GM19099 (cell line): ENCODE results near the gene MAPT.

Experiments used
- POLR2A ChIP-seq: IDR thresholded peaks from 3 replicates; pipeline ENCODE4 v1.6.1; 2011; ENCODE audit warnings: low read depth; ENCODE audit not compliant: insufficient read length; ENCODE audit errors: extremely low read depth

MAPT gene

DNA sequence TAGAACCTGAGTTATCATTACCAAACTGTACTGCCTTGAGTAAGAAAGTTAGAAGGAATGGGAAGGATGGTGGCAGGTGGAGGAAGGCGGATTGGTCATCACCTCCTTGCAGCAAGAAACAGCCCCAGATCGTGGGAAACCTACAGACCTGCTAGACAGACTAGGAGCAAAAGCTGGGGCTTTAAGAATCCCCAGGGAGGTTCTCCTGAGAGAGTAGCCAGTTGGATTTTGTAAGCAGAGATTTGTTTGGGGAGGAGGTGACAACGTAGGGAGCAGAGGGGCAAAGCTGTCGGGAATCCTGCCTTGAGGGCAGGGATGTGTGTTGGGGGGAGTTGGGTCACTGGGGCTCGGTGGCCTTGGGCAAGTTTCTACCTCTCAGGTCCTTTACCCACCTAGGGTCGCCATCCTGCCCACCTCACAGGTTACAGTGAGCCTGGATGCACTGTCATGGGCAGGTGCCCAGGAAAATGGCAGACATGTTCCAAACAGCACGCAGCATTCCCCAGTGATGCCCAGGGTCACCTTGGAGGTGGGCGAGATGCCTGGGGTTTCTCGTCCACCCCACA lies 55.5 kb downstream of the MAPT start:
- no peak for TF ChIP-seq POLR2A

DNA sequence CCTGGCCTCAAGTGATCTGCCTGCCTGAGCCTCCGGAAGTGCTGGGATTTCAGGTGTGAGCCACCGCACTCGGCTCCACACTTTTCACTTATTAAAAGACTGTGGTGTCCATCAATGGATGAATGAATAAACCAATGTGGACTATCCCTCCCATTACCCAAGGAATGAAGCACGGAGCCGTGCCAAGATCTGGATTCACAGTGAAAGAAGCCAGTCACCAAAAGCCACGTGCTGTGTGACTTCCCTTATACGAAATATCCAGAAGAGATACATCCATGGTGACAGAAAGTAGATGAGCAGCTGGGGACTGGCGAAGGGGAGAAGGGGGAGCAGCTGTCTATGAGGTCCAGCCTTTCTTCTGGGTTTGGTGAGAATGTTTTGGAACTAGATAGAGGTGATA lies 56.5 kb downstream of the MAPT start:
- no peak for TF ChIP-seq POLR2A

DNA sequence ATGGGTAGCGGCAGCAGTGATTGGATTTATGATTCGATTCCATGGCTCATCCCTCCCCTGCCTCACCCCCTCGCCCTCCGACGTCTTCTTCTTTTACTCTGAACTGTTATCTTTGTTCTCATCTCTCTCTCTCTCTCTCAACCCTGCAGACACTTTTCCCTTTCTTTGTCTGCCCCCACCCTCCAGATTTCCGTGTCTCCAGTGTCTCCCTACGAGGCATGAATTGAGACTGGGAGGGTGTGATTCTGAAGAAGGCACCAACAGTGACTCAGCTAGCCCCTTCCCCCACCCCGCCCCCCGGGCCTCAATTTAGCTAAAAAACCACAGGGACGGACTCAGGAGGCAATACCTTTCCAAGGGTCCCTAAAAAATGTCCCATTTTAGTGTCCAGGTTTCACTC lies 57.0 kb downstream of the MAPT start:
- TF ChIP-seq POLR2A = no peak

DNA sequence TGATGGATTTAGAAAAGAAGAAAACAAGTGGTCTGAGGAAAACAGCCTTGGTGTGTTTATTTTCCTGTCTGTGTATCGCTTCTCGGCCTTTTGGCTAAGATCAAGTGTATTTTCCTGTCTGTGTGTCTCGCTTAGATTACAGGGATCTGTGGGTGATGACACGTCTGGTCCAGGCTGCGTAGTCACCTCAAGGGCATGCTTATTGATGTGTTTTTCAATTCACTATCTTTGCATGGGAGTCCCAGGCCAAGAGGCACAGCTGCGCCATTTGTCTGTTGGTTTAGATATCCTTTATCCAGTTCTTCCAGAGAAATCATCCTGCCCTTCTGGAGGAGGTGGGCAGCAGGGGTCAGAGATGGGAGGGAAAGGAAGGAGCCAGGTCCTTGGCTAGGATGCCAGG lies 57.6 kb downstream of the MAPT start:
- no peak for TF ChIP-seq POLR2A

DNA sequence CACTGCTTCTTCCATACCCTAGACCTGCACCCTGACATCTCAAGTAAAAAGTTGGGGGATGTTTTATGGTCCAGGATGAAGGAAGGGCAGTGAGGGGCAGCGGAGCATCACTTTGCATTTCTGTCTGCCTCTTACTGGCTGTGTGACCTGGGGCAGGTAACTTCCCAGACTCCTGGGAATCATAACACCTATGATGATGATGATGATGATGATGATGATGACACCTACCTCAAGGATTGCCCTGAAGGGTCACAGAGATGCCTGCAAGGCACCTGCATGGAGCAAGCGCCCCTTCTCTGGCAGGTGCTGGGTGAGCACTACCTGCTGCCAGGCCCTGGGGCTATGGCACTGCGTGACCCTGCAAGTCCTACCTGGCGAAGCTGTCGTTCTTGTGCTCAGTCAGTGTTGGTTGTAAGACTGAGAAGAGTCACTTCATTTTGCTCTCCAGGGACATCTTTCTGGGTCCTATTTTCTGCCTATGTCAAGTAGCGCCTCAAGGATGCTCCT lies 58.5 kb downstream of the MAPT start:
- no peak for TF ChIP-seq POLR2A

DNA sequence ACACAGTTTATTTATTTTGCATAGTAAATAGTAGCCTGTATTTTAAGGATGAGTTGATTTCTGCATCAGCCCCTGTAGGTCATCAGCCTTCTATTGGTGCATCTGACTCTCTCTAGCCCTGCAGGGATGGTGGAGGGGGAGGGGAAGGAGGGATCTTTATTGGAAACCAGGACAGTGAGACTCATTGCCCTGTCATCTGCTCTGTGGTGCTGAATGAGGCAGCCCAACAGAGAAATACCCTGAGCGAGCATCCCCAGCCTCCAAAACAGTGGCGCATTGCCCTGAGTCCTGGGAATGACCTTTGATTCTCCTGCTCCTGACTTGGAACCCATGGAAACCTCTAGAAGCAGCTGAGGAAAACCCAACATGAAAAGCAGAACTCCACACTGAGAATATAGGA lies 59.2 kb downstream of the MAPT start:
- no peak for TF ChIP-seq POLR2A

DNA sequence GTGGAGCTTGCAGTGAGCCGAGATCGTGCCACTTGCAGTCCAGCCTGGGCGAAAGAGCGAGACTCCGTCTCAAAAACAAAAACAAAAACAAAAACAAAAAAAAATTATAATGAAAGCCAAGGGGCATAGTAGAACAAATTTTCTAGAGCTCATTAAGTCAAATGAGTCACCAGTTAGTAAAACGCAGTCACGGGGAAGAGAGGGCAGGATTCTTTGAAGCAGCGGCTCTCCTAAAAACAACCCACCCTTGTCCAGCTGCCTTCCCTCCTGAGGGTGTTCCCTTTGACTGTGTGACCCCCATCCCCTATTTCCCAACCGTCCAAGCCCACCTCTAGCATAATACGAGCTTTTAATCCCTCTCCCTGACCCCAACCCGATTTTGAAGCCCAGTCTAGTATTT lies 60.6 kb downstream of the MAPT start:
- no peak for TF ChIP-seq POLR2A

DNA sequence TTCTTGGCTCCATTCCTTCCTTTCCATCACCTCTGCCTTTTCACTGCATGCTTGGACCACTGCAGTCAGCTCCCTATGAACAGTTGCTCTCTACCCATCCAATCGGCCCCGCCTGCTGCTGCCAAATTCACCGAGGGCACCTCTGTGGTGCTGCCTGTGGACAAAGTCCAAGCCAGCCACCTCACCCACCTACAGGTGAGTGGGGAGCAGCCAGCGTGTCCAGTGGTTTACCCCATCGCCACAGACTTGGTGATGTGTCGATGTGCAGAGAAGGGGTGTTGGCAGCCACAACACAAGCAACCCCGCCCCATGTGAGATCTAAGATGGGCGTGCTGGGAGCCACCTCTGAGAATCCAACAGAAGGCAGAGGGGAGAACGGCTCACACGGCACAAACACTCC lies 61.0 kb downstream of the MAPT start:
- TF ChIP-seq POLR2A = no peak

DNA sequence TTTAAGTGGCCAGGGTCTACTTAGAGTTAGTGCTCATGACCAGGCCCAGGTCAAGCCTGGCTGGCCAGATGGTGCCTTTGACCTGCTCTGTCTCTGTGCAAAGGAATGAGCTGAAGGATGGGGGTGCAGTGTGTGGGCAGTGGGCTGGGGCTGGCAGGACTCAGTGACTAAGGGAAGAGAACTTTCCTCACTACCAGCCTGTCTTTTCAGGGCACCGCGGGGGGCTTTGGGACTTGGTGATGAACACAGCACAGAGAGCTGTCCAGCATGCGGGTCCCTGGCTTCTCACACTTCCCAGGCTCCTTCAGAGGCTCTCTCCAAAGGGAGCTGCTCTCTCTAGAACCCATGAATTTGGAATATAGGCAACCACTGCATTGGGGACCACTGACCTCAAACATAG lies 61.7 kb downstream of the MAPT start:
- no peak for TF ChIP-seq POLR2A

DNA sequence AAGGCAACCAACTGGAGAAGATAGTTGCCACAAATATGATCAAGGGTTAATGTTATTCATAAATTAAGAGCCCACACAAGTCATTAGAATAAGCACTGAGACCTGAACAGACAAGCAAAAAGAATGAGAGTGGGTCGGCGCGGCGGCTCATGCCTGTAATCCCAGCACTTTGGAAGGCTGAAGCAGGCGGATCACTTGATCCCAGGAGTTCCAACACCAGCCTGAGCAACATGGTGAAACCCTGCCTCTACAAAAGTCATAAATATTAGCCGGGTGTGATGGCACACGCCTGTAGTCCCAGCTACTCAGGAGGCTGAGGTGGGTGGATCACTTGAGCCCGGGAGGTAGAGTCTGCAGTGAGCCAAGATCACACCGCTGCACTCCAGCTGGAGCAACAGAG lies 64.0 kb downstream of the MAPT start:
- TF ChIP-seq POLR2A = no peak

DNA sequence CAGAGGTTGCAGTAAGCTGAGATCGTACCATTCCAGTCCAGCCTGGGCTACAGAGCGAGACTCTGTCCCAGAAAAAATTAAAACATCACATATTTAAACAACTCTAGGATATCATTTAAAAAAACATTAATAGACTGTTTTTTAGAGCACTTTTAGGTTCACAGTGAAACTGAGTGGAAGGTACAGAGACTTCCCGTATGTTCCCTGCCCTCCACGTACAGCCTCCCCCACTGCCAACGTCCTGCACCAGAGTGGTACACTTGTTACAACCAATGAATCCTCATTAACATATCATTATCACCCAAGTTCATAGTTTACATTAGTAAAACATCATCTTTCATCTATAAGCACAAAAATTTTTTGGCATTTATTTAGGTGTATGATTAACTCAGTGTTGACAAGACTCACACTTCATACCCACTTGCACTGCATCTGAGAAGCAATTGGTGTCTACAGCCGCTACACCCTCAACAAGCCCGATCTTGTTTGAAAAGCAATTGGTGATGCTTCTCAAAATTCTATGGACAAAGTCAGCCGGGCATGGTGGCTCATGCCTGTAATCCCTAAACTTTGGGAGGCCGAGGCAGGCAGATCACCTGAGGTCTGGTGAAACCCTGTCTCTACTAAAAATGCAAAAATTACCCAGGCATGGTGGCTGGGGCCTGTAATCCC lies 64.8 kb downstream of the MAPT start:
- TF ChIP-seq POLR2A = no peak

DNA sequence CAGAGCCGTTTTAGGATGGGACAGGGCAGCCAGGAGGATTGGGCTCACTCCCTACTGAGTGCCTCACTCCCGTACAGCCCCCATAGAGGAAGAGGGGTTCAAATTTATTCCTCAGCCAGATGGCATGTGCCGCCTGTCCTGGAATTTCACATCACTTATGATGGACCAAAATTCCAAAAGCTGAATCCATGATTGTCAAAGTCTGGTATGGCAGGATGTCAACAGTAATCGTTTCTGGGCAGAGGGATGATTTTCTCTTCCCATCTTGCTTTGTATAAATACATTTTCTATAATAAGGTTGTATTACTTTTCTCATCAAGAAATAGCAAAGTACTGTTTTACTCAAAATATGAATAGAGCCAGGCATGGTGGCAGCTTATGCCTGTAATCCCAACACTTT lies 66.0 kb downstream of the MAPT start:
- no peak for TF ChIP-seq POLR2A

DNA sequence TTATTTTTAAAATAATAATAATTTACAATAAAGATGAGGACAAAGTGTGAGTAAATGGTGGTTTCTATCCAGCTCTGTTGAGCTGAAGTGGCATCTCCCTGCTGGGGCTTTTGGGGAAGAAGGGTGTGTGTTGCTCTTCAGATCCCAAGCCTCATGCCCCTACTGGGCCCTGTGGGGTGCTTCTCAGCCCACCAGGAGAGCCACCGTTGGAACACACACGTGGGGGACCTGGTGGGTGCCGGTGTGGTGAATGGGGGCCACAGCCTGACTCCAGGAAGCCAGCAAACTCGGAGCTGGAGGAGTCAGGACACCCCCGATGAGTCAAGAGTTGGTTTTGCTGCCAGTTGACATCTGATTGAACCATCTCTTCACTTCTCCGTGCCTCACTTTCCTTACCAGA lies 66.9 kb downstream of the MAPT start:
- TF ChIP-seq POLR2A = no peak

DNA sequence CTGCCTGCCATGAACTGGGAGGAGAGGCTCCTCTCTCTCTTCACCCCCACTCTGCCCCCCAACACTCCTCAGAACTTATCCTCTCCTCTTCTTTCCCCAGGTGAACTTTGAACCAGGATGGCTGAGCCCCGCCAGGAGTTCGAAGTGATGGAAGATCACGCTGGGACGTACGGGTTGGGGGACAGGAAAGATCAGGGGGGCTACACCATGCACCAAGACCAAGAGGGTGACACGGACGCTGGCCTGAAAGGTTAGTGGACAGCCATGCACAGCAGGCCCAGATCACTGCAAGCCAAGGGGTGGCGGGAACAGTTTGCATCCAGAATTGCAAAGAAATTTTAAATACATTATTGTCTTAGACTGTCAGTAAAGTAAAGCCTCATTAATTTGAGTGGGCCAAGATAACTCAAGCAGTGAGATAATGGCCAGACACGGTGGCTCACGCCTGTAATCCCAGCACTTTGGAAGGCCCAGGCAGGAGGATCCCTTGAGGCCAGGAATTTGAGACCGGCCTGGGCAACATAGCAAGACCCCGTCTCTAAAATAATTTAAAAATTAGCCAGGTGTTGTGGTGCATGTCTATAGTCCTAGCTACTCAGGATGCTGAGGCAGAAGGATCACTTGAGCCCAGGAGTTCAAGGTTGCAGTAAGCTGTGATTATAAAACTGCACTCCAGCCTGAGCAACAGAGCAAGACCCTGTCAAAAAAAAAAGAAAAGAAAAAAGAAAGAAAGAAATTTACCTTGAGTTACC lies 68.0 kb downstream of the MAPT start:
- no peak for TF ChIP-seq POLR2A

DNA sequence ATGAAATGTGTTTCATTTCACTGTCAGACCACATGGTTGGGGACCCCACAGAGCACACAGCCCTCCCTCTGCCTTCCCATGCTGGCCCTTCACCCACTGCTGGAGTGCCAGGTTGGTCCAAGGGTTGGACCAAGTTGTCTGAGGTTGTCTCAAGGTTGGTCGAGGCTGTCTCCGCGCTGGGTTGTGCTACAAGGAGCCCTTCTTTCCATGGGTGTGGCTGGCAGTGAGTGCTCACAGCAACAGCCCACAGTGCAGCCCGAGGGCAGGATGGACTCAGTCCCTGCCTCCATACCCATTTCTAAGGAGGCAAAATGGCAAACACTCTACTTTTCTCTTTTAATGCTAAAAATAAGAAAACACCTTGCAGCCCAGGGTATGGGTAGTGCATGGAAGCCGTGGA lies 68.9 kb downstream of the MAPT start:
- TF ChIP-seq POLR2A = no peak

DNA sequence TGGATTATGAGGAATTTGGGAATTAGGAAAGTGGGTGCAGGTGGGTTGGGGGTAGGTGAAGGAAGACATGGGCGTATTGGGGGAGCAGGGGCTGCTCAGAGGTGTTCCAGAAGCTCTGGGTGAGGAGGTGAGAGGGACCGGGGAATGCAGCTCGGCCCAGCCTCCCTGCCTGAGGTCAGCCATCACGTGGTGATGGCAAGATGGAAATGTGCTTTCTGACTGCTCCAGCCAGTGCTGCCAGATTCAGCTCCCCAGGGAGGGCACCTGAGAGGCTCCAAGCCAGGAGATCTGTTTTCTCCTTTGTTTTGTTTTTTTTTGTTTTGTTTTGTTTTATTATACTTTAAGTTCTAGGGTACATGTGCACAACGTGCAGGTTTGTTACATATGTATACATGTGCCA lies 69.5 kb downstream of the MAPT start:
- no peak for TF ChIP-seq POLR2A
